GM12878 (cell line): ENCODE results near the gene PDCD1LG2. TPM values are rescaled to one million over a fixed set of nuclear protein-coding genes. Genes with fewer than 3 reads are reported as not detected.
A peak's percentile ranks its signal among the peaks of the same experiment; 100 is the strongest.

Experiments used
- ATAC-seq: fragments of 200-7000 bp; cut with Tn5 transposase; 3 replicates; pipeline ENCODE4 v1.9.1; 2020; ENCODE audit warnings: mild to moderate bottlenecking, moderate library complexity
- BruUV-seq: library from RNA; stranded (reverse); fragments of 400-500 nt; replicated peaks from 2 replicates; lab custom pipeline; 2021; lab: Mats Ljungman, UMichigan
- CTCF ChIA-PET: fragments of 300-600 bp; sonication (Branson Sonifier 250); formaldehyde crosslinking; extraction: SDS; loops from one replicate; lab custom pipeline; 2021; ENCODE audit warnings: inconsistent platforms; lab: Yijun Ruan, JAX
- POLR2A ChIA-PET: fragments of 350-600 bp; formaldehyde crosslinking; extraction: SDS; loops from one replicate; lab custom pipeline; 2021; ENCODE audit warnings: inconsistent platforms; lab: Charles Lee
- RAD21 ChIA-PET: fragments of 300-600 bp; sonication (Branson Sonifier 250); formaldehyde crosslinking; loops from one replicate; lab custom pipeline; 2023; ENCODE audit warnings: antibody characterized with exemption; ENCODE audit not compliant: unreplicated experiment; lab: Charles Lee
- SMC1A ChIA-PET: fragments of 300-600 bp; sonication (Branson Sonifier 250); formaldehyde crosslinking; loops from one replicate; lab custom pipeline; 2023; ENCODE audit not compliant: unreplicated experiment, uncharacterized antibody; lab: Charles Lee
- DNase-seq: peaks from one replicate; pipeline ENCODE4 v3.0.0-alpha.2; 2011; ENCODE audit warnings: low read depth, low spot score
- FAIRE-seq: peaks from 3 replicates; lab custom pipeline; 2011; peaks lifted over from hg19 to GRCh38; lab: Jason Lieb, UNC
- H2AFZ ChIP-seq: 2 replicates; pipeline ENCODE4 v1.6.0; 2011; ENCODE audit warnings: low read depth, low read length, control low read depth; ENCODE audit not compliant: control insufficient read depth
- H3K27ac ChIP-seq: 2 replicates; pipeline ENCODE4 v1.5.1; 2011; ENCODE audit warnings: control low read depth; ENCODE audit not compliant: control insufficient read depth, insufficient read depth
- H3K27me3 ChIP-seq, 2 experiments: replicated peaks in 1 of 2; 2 replicates each; pipeline versions ENCODE4 v1.6.0 to v1.6.1; 2011; ENCODE audit warnings: low read length in 1 of 2; ENCODE audit not compliant: control insufficient read depth in 2 of 2, insufficient read depth in 2 of 2
- H3K36me3 ChIP-seq, 2 experiments: 2 replicates each; pipeline ENCODE4 v1.5.1; 2011; ENCODE audit warnings: low read length in 1 of 2; ENCODE audit not compliant: control insufficient read depth in 2 of 2, insufficient read depth in 2 of 2
- H3K4me1 ChIP-seq: 2 replicates; pipeline ENCODE4 v1.6.1; 2011; ENCODE audit warnings: mild to moderate bottlenecking, low read length, moderate library complexity, mixed read lengths; ENCODE audit not compliant: control insufficient read depth, insufficient read depth
- H3K4me2 ChIP-seq: 2 replicates; pipeline ENCODE4 v1.6.0; 2011; ENCODE audit warnings: control low read depth; ENCODE audit not compliant: control insufficient read depth, insufficient read depth
- H3K4me3 ChIP-seq: fragments of 200-600 bp; sonication (generic); 2 replicates; pipeline ENCODE4 v1.5.1; 2016
- H3K79me2 ChIP-seq: 2 replicates; pipeline ENCODE4 v1.6.0; 2011; ENCODE audit warnings: low read length; ENCODE audit not compliant: control insufficient read depth, insufficient read depth
- H3K9ac ChIP-seq: 2 replicates; pipeline ENCODE4 v1.8.0; 2011; ENCODE audit warnings: low read length, control low read depth, mixed read lengths; ENCODE audit not compliant: control insufficient read depth, insufficient read depth
- H3K9me3 ChIP-seq: replicated peaks from 3 replicates; pipeline ENCODE4 v1.5.1; 2011; ENCODE audit warnings: mild to moderate bottlenecking, low read length; ENCODE audit not compliant: control insufficient read depth, insufficient read depth
- H4K20me1 ChIP-seq: 2 replicates; pipeline ENCODE4 v1.6.0; 2011; ENCODE audit not compliant: control insufficient read depth, insufficient read depth
- ATF2 ChIP-seq: IDR thresholded peaks from 2 replicates; pipeline ENCODE4 v1.6.1; 2012; ENCODE audit warnings: low read length, inconsistent platforms
- BCL11A ChIP-seq: IDR thresholded peaks from 2 replicates; pipeline ENCODE4 v1.6.1; 2011; ENCODE audit warnings: low read depth, low read length
- CBX3 ChIP-seq: fragments of 200-600 bp; sonication (generic); IDR thresholded peaks from 2 replicates; pipeline ENCODE4 v1.6.1; 2016; ENCODE audit warnings: low read depth, borderline replicate concordance
- HCFC1 ChIP-seq: fragments of 150-350 bp; IDR thresholded peaks from 2 replicates; pipeline ENCODE4 v1.6.1; 2014; ENCODE audit warnings: low read length
- JUNB ChIP-seq: IDR thresholded peaks from 2 replicates; pipeline ENCODE4 v1.6.1; 2016; ENCODE audit warnings: antibody characterized with exemption, mild to moderate bottlenecking
- NFIC ChIP-seq: IDR thresholded peaks from 2 replicates; pipeline ENCODE4 v1.6.1; 2012; ENCODE audit warnings: low read depth, mild to moderate bottlenecking, inconsistent platforms, low read length, moderate library complexity
- NFYA ChIP-seq: IDR thresholded peaks from 2 replicates; pipeline ENCODE4 v1.6.1; 2011; ENCODE audit warnings: low read depth, mild to moderate bottlenecking, low read length, improper control_type of control experiment, borderline replicate concordance
- PBX3 ChIP-seq: IDR thresholded peaks from 2 replicates; pipeline ENCODE4 v1.6.1; 2011; ENCODE audit warnings: mild to moderate bottlenecking, low read depth, low read length, moderate library complexity; ENCODE audit not compliant: insufficient replicate concordance
- RUNX3 ChIP-seq: IDR thresholded peaks from 2 replicates; pipeline ENCODE4 v1.6.1; 2012; ENCODE audit warnings: low read length, inconsistent platforms
- YBX1 ChIP-seq: fragments of 450-650 bp; IDR thresholded peaks from 2 replicates; pipeline ENCODE4 v1.6.1; 2016; ENCODE audit warnings: antibody characterized with exemption
- ZNF687 ChIP-seq: fragments of 450-650 bp; IDR thresholded peaks from 2 replicates; pipeline ENCODE4 v1.6.1; 2017; ENCODE audit warnings: mild to moderate bottlenecking, moderate library complexity
- WGBS: methylation state at CpG from one replicate; pipeline ENCODE4 v1.1.6; 2016; ENCODE audit warnings: low lambda C conversion rate; ENCODE audit not compliant: insufficient replicate concordance, insufficient coverage; ENCODE audit errors: missing lambda C conversion rate; 5-methylcytosine and 5-hydroxymethylcytosine counted together
- in situ Hi-C: fragments of 300-500 bp; cut with MboI; formaldehyde crosslinking; loops from 9 replicates; pipeline ENCODE4 v1.14.3; 2018; ENCODE audit warnings: mixed read lengths
- intact Hi-C: fragments of 100-400 bp; cut with micrococcal nuclease; formaldehyde crosslinking; loops from one replicate; pipeline ENCODE4 v1.14.2; 2022; ENCODE audit not compliant: unreplicated experiment
- polyA plus RNA-seq, 11 experiments: library from polyadenylated mRNA; depleted of rRNA in 4 of 11; unstranded in 6 of 11; stranded (reverse) in 5 of 11; fragments of >200 nt; fragmentation: Nextera tagmentation in 4 of 11; fragmentation: Illumina TruSeq in 1 of 11; extraction: Ambion mirVana in 4 of 11; extraction: Trizol in 1 of 11; gene quantifications; 1 replicate in 1 of 11; 2 replicates in 10 of 11; pipeline versions ENCODE4 v1.2.1 to v1.2.3, GENCODE V29; 2011 to 2016; ENCODE audit warnings: inconsistent platforms in 2 of 11, missing spikeins in 2 of 11, low read depth in 1 of 11
- total RNA-seq, 4 experiments: library from RNA; depleted of rRNA in 3 of 4; stranded (reverse); fragments of >200 nt in 3 of 4; fragmentation: Illumina TruSeq in 1 of 4; extraction: Trizol in 1 of 4; gene quantifications; 2 replicates each; pipeline versions ENCODE4 v1.2.1 to v1.2.3, GENCODE V29; 2013 to 2021

Gene PDCD1LG2
- total and polyA plus RNA-seq, 10 of the 15 experiments (the other 5 are each of a cell fraction or from before 2014, with no cell fraction given), result 1.5 to 37.3 (median 3.0) TPM

GRCh38 chr9:5612185-5612530 lies 101.8 kb downstream of the PDCD1LG2 start:
- no peak overlapping the region for H3K27ac ChIP-seq
- in situ Hi-C loops (no loop called here), intact Hi-C loops (no loop called here)
- ChIA-PET RAD21 (interaction anchor here (0.6 kb wide), 1 partner anchor 12 kb away, joined by 3 read pairs; no protein-coding TSS in a partner anchor), POLR2A (interaction anchor here (3.2 kb wide), 1 partner anchor 11 kb away, joined by 14 read pairs; no protein-coding TSS in a partner anchor), CTCF (interaction anchor here (0.5 to 1.0 kb wide), 2 partner anchors 102 to 668 kb away, joined by 3 to 4 read pairs; no protein-coding TSS in a partner anchor), SMC1A (interaction anchor here (0.6 to 1.5 kb wide), 7 partner anchors 11 to 172 kb away, joined by 3 to 6 read pairs (median 3); partner anchors contain the start of gene CD274)
- H3K27me3 ChIP-seq, result no peaks in the 10 kb centered on the region
- no peak for TF ChIP-seq PBX3
- no peak for TF ChIP-seq NFYA
- no peak for TF ChIP-seq HCFC1
- no peaks in the 10 kb centered on the region; the same call in 2 of the 3 replicates for H3K9me3 ChIP-seq
- no peak overlapping the region for H3K9ac ChIP-seq
- no peak overlapping the region for H3K4me3 ChIP-seq
- no peak overlapping the region for H2AFZ ChIP-seq
- BruUV-seq, result no TSS peak
- DNase-seq, result no peak
- H3K4me2 ChIP-seq, result no peak overlapping the region
- H3K4me1 ChIP-seq, result peaks cover 13% of the 10 kb centered on the region
- H3K79me2 ChIP-seq, result peaks cover 10% of the 10 kb centered on the region
- no peak for ATAC-seq
- no peak for FAIRE-seq
- H4K20me1 ChIP-seq, result no peaks in the 10 kb centered on the region
- no peaks in the 10 kb centered on the region for H3K36me3 ChIP-seq

GRCh38 chr9:5614192-5614591 lies 103.9 kb downstream of the PDCD1LG2 start:
- H3K27me3 ChIP-seq, result no peaks in the 10 kb centered on the region
- H4K20me1 ChIP-seq, result no peaks in the 10 kb centered on the region
- intact Hi-C loops, result no loop called here
- BruUV-seq, result no TSS peak
- no peak overlapping the region for H3K27ac ChIP-seq
- DNase-seq (no peak), ATAC-seq (no peak), FAIRE-seq (no peak)
- peaks cover 24% of the 10 kb centered on the region for H3K4me1 ChIP-seq
- H3K36me3 ChIP-seq, result no peaks in the 10 kb centered on the region
- no peak overlapping the region for H2AFZ ChIP-seq
- SMC1A ChIA-PET, result interaction anchor here (0.9 to 2.3 kb wide), 3 partner anchors 10 to 19 kb away, joined by 4 to 6 read pairs (median 5); no protein-coding TSS in a partner anchor
- 36% methylated on average over 1 of the region's 4 CpGs for WGBS
- RAD21 ChIA-PET, result interaction anchor here (1.0 kb wide), 1 partner anchor 10 kb away, joined by 3 read pairs; no protein-coding TSS in a partner anchor
- no peak overlapping the region for H3K4me2 ChIP-seq
- no peak overlapping the region for H3K9ac ChIP-seq
- no peak overlapping the region for H3K4me3 ChIP-seq
- CTCF ChIA-PET, result interaction anchor here (0.9 kb wide), 1 partner anchor 9 kb away, joined by 3 read pairs; no protein-coding TSS in a partner anchor
- in situ Hi-C loops, result no loop called here
- H3K79me2 ChIP-seq, result peaks cover 16% of the 10 kb centered on the region
- POLR2A ChIA-PET, result interaction anchor here (0.6 to 1.1 kb wide), 2 partner anchors 14 to 1101 kb away, joined by 4 read pairs; partner anchors contain the start of gene RIC1
- H3K9me3 ChIP-seq, result no peaks in the 10 kb centered on the region; the same call in 1 of the 3 replicates
- TF ChIP-seq ATF2 (0 out of 2 replicates have a peak, but pooled peaks have one; percentile 39), ZNF687 (no peak), CBX3 (no peak), BCL11A (0 out of 2 replicates have a peak, but pooled peaks have one; percentile 11), RUNX3 (peak; percentile 84), JUNB (peak; percentile 81), NFIC (peak; percentile 19; the same call in 1 of the 2 replicates), YBX1 (no peak)
